HG02840 (cell line): ENCODE measurements around the gene CSTPP1.
"Not testable (repeated sequence)": the region's sequence is repeated elsewhere in the genome, so short reads cannot be mapped to it uniquely, and the experiment has no call there.

ENCODE experiments used
- ATAC-seq: cut with Tn5 transposase; IDR thresholded peaks from one replicate; pipeline ENCODE4 v1.9.1; 2021; ENCODE audit warnings: mild to moderate bottlenecking, moderate library complexity, moderate number of reproducible peaks; ENCODE audit not compliant: unreplicated experiment, low FRiP score

Gene CSTPP1

GRCh38 chr11:46987183-46987582 lies 50.6 kb downstream of the CSTPP1 start:
- no peak for ATAC-seq

- ATAC-seq = not testable (repeated sequence)
Measured at GRCh38 chr11:46989810-46990487, 53.4 kb downstream of the CSTPP1 start.

- no peak for ATAC-seq
Measured at GRCh38 chr11:46991391-46991790, 54.8 kb downstream of the CSTPP1 start.

GRCh38 chr11:46992386-46992785 lies 55.8 kb downstream of the CSTPP1 start:
- not testable (repeated sequence) for ATAC-seq

- not testable (repeated sequence) for ATAC-seq
Measured at GRCh38 chr11:46997796-46998195, 61.2 kb downstream of the CSTPP1 start.

GRCh38 chr11:46999217-46999616 lies 62.7 kb downstream of the CSTPP1 start:
- no peak for ATAC-seq

- ATAC-seq = no peak
Measured at GRCh38 chr11:47000033-47000432, 63.5 kb downstream of the CSTPP1 start.

GRCh38 chr11:47001781-47002181 lies 65.2 kb downstream of the CSTPP1 start:
- no peak for ATAC-seq

GRCh38 chr11:47002390-47002789 lies 65.8 kb downstream of the CSTPP1 start:
- no peak for ATAC-seq

GRCh38 chr11:47003180-47003877 lies 66.8 kb downstream of the CSTPP1 start:
- no peak for ATAC-seq

GRCh38 chr11:47004595-47005033 lies 68.1 kb downstream of the CSTPP1 start:
- ATAC-seq = no peak

GRCh38 chr11:47005441-47005840 lies 68.9 kb downstream of the CSTPP1 start:
- no peak for ATAC-seq

GRCh38 chr11:47007579-47007978 lies 71.0 kb downstream of the CSTPP1 start:
- ATAC-seq = no peak

- ATAC-seq = no peak
Measured at GRCh38 chr11:47010179-47010578, 73.6 kb downstream of the CSTPP1 start.

- no peak for ATAC-seq
Measured at GRCh38 chr11:47014097-47014496, 77.5 kb downstream of the CSTPP1 start.

GRCh38 chr11:47018637-47019036 lies 82.1 kb downstream of the CSTPP1 start:
- ATAC-seq = no peak

GRCh38 chr11:47020793-47021526 lies 84.4 kb downstream of the CSTPP1 start:
- no peak for ATAC-seq

- ATAC-seq = no peak
Measured at GRCh38 chr11:47021527-47021818, 84.9 kb downstream of the CSTPP1 start.

- no peak for ATAC-seq
Measured at GRCh38 chr11:47021965-47022364, 85.4 kb downstream of the CSTPP1 start.

GRCh38 chr11:47028195-47029093 lies 91.9 kb downstream of the CSTPP1 start:
- ATAC-seq = no peak

GRCh38 chr11:47033439-47033838 lies 96.9 kb downstream of the CSTPP1 start:
- no peak for ATAC-seq
